UCSD-AML1 (cell line): ENCODE data around the gene AGBL1.
"Not testable (repeated sequence)": the region's sequence is repeated elsewhere in the genome, so short reads cannot be mapped to it uniquely, and the experiment has no call there.

Experiments used
- DNase-seq: peaks from one replicate; lab custom pipeline; 2025; ENCODE audit not compliant: unreplicated experiment; lab: John Stamatoyannopoulos, UW

The AGBL1 gene

DNA sequence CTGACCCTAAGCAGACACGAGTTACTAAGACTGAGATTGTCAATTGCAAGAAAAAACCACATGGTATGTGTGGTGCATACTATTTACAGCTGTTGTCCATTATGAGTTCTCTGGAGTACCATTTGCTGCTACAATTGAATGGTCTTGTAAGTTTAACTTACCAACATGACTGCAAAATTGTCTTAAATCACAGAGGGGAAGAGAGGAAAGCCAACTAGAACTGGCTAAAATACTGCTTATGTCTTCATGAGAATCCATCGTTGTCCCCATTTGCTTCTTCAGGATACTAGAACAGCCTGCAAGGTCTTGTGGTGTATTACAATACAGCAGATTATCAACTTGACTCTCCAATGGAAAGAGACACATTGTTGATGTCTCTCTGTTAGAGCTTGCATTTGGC lies 313.2 kb downstream of the AGBL1 start:
- no peak for DNase-seq

DNA sequence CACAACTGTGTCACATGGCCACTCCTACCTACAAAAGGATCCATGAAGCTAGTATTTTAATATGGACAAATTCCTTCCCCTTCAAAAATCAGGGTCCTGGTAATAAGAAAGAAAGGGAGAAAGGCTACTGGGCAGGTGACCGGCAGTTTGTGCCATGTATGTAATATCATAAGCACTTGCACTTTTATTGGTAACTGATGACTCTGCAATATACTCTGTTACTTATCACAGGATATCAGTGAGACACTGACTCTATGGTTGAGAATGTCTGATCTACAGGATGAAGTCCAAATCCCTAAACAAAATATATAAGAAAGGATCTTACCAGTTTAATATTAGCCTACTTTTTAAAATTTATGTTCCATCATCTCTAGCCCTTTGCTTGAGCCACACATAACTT lies 315.2 kb downstream of the AGBL1 start:
- DNase-seq = no peak

DNA sequence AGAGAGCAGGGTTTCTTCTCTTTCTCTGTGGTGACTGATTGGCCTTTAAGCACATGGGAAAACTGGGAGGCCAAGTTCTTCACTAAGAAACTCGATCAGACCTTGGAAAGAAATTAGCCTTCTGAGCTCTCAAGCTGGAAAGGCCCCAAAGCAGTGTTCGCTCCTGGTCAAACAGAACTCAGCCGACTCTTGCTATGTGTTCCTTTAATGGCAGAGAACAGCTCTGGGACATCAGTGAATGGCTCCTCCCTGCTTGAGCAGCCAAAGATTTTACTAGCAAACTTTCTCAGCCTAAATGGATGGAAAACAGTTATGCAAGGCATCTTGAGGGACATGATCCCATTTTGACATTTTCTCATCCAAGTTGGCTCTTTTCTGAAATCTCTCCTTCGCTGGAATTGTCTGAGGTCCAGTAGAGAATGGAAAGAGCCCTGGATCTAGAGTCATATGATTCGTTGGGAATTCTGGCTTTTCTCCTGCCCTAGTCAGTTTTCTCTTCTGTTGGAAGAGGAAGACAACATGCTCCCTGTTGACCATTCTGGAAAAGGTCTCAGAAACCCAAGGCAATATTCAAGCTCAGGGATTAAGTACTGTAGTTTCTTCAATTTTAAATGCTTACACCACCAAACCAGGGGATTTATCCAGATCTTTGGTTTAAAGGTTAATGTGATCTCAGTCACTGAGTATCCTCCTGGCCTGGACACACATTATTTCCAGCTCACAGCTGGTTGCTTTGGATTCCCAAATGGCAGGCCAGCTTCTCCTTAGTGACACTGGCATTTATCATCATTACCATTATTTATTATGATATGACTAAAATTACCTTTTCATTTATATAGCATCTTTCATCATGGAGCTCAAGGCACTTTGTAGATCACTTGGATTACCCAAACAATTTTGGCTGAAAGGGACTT lies 319.6 kb downstream of the AGBL1 start:
- no peak for DNase-seq

DNA sequence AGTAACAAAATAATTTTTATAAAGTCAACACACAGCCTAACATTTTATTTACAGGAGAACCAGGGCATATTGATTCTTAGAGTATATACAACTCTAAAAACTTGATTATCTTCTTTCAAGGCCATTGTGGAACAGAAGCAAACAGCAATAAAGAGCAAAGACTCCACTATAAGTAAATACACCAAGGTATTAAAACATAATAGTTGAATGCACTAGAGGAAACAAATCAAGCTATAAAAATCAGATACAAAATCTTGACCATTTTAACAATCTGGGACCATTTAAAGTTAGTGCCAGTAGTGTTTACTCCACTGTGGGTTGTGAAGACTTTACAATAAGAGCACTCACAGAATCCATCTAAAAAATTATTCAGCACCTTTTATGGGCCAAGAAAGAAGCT lies 323.6 kb downstream of the AGBL1 start:
- no peak for DNase-seq

GRCh38 chr15:86403914-86404583 lies 324.4 kb downstream of the AGBL1 start:
- no peak for DNase-seq

DNA sequence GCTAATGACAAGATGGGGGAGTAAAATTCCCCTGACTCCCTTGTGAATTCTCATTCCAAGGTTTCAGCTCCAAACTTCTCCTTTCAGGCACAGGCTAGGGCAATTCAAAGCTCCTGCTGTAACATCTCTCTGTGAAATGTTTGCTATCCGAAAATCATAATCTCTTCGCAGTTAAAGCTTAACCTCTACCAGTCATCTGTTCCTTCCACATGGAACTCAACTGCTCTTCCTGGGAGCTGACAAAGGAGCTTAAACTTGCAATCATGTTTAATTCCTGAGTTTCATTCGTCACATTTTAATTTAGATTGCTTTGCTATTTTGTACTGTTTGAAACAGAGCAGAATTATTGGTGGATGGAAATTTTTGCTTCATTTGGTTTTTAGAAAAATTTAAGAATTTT lies 328.6 kb downstream of the AGBL1 start:
- DNase-seq = no peak

- DNase-seq = no peak
These were observed 332.2 kb downstream of the AGBL1 start for GRCh38 chr15:86411916-86412315.

DNA sequence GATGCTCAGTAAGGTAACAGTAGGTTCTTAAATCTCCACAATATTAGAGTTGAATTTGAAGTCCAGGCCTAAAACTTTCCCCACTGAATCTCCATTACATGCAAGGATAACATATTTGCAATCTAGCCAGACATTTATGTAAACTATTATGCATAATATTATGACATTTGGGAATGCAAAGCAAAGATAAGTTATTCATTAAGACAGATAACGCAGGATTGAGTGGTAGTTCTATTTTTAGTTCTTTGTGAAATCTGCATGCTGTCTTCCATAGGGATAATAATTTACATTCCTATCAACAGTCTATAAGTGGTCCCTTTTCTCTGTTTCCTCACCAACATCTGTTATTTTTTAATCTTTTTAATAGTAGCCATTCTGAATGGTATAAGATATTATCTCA lies 333.5 kb downstream of the AGBL1 start:
- no peak for DNase-seq

- DNase-seq = no peak
These were observed 346.1 kb downstream of the AGBL1 start for GRCh38 chr15:86425746-86426145.

DNA sequence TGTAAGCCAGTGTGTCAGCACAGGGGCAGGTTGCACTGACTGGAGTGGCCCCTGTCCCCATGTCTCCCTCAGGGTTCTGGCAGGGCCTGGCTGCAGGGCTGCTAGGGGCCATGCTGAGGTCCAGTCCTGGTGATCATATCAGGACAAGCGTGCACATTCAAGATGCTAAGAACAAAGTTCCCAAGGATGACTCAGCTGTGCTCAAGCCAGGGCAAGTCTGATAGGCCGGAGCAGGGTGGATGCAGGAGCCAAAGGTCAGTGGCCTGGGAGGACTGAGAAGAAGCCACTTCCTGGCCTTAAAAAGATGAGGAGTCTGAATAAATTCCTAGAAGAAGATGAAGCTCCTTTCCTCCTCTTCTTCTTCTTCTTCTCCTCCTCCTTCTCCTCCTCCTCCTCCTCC lies 353.2 kb downstream of the AGBL1 start:
- DNase-seq = no peak

GRCh38 chr15:86433983-86434382 lies 354.3 kb downstream of the AGBL1 start:
- DNase-seq = no peak

DNA sequence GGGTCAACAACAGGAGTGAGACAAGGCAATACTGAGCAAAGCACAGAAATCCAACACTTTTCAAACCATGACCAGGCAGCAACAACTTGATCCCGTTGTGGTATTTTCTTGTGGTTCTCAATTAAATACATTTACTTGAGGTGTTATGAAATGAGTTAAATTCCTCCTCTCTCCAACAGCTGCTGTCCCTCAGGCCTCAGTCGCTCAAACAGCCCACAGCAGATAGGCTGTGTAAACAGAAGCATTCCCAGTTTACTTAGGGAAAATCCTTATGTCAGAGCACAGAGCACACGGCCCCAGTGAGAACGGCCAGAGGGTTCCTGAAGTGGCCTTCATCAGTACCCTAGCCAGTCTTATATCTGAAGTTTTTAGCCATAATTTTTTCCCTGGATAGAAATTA lies 359.9 kb downstream of the AGBL1 start:
- DNase-seq = no peak

- DNase-seq = no peak
These were observed 364.9 kb downstream of the AGBL1 start for GRCh38 chr15:86444527-86444926.

DNA sequence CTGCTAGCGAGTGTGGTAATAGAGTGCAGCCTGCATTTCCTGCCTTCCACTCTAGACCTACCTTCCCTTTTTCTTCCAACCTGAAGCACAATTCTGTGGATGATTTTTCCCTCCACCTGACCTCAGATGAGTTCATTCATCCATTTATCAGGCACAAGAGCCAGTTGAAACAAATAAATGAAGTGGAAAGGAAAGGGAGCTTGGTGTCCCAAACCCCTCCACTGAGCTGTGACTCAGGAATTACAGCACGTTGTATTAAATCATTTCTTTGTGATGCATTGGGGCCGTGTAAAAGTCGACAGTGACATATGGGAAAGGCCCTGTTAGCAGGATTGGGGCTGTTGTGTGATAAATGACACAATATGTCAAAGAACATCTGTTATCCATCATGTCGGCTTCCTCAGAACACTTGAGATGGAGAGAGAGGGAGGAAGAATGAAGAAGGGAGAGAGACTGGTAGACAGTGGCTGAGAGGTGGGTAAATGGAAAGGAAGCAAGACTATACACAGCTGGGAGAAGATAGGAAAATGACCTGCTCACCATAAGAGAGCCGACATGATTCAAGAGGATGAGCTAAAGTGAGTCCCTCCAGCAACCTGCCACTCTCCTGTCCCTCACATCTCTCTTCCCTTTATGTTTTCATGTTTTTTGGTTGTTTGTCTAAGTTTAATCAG lies 366.0 kb downstream of the AGBL1 start:
- DNase-seq = no peak

DNA sequence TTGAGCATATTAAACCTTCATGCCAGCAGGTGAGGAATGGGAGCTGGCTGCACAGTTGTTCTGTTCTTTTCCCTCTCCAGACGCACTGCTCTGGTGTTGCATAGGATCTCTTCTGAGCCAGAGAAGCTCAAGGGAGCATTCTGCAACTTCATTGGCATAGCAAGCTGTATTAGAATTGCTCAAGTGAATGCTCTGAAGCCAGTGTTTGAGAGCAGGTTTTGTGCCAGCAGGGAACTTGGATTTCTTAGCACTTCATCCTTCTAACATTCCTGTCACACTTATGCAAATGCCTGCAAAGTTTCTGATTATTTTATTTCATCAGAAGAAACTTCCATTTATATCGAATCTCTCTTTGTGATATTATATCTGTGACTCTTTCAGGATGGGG lies 366.6 kb downstream of the AGBL1 start:
- DNase-seq = no peak

DNA sequence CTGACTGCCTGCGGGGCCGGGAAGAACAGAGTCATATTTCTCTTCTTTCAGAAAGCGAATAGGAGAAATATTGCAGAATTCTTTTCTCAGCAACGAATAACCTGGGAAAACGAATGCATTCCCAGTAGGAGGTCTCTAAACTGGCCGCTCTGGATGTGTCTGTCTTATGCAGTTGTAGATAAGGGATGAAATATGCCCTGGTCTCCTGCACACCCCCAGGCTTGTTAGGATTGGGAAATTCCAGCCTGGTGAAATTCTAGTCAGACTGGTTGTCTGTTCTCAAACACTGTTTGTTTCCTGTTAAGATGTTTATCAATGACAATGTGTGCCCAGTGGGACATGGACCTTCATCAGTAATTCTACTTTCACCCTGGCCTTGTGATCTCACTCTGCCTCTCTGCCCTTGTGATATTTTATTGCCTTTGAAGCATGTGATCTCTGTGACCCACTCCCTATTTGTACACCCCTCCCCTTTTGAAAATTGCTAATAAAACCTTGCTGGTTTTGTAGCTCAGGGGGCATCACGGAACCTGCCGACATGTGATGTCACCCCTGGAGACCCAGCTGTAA lies 385.9 kb downstream of the AGBL1 start:
- DNase-seq = not testable (repeated sequence)

DNA sequence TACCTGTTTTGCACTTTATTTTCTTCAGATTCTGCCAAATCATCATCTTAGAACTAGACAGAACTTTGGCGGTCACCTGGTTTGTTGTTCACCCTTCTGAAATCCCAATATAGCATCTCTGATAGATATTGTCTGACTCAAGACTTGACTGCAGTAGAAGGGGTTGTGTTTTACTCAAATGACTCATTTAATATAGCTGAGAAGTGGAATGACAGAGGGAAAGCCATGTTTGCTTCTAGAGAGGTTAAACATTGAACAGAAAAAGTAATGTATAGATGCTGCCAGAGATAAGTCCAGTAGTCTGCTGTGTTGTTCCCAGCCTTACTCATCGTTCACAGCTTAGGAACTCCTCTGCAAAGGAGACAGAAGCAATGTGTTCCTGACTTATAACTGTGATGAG lies 402.0 kb downstream of the AGBL1 start:
- no peak for DNase-seq

GRCh38 chr15:86483936-86484335 lies 404.3 kb downstream of the AGBL1 start:
- no peak for DNase-seq

DNA sequence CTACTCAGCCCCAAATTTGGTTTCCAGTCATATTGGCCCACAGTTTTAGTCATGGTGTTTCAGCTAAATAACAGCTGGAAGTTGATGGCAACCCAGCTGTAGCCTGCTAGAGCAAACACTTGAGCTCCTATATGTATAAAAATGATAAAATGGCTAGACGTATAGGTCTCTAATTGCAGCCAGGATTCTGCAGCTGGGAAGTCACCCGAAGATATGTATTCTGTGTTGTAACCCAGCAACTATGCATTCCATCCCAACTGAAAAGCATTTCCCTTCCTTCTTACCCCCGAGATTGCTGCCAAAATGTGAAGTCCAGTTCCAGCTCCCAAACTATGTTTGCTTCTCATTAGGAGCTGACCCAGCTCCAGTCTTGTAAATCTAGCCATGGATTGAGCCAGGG lies 408.4 kb downstream of the AGBL1 start:
- DNase-seq = no peak

DNA sequence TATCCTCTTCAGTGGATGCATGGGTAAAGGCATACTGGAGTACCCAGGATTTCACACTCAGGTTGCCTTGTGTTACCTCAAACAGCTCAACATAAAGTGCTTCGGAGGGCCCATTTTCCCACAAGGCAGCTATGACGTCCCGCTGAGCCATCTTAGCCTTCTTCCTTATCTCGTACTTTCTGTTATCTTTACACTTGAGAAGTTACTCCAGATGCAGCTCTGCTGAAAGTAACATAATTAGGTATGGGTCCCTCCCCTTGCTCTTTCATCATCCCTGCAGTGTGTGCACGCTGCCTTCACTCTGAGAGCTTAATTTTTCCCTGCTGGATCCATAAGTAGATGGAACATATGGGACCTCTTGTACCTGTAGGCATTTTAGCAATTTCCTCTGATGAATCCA lies 410.3 kb downstream of the AGBL1 start:
- no peak for DNase-seq

- DNase-seq = no peak
These were observed 411.4 kb downstream of the AGBL1 start for GRCh38 chr15:86491118-86491517.

GRCh38 chr15:86493884-86494283 lies 414.2 kb downstream of the AGBL1 start:
- DNase-seq = no peak
